ENCODE data around the gene NUDT22. TPM values are rescaled to one million over a fixed set of nuclear protein-coding genes. Genes with fewer than 3 reads are reported as not detected.

NUDT22 gene
- total and polyA plus RNA-seq, 8 donors: 35.1 to 363 (median 112) TPM

DNA sequence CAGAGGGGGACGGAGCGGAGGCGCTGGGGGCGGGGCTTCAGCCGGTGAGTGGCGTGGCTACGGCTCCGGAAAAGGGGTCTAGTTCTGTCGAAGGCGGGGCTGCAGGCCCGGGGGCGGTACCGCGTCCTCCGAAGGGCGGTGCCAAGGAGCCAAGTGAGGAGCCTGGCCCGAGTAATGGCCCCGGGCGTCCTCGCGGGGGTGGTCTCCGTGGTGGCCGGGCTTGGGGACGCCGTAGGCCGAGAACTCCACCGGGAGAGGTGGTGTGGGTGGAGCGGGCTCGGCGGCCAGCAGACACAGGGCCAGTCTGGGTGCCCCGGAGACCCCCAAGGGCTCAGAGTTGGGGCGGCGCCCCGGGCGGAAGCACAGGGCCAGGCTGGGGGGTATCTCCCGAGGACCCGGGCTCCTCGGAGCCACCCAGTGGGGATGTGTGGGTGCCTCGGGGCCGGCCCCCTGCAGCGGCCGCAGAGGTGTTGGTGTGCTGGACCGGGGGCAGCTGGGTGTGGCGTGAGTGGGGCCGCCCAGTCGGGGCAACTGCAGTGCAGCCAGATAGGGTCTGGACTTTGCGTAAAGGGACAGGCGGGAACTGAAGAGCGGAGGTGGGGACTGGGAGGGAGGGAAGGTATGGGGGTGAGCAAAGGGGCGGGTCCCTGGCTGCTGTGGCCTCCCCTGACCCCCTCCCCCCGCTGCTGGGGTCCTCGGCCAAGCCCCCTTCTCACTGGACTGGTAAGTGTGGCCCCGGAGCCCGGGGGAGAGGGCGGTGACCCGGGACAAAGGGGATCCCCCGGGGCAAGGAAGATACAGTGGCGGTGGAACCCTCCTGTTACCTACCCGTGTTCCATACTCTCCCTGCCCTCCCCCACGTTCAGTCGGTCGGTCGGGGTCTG is 15.7 kb downstream of the NUDT22 start:
- TF ChIP-seq EP300 (IDR thresholded peaks at IDR 0.05) (no peak), POLR2AphosphoS5 (IDR thresholded peaks at IDR 0.05) (peak in 2 of 3 donors; percentile 58 to 80)
- peak overlapping the region; percentile 83 to 96 (median 90) for H3K4me3 ChIP-seq
- peaks cover 55 to 84% (median 79%) of the 10 kb centered on the region in 4 donors for H3K4me1 ChIP-seq
- no peaks in the 10 kb centered on the region for H3K9me3 ChIP-seq
- H3K27ac ChIP-seq: peak overlapping the region; percentile 94 to 100 (median 99)
- WGBS, 5 donors: 0 to 1% (median 0%) methylated on average over 36 to 63 of the region's 63 CpGs
- H3K27me3 ChIP-seq: no peaks in the 10 kb centered on the region
- peak in 1 of 2 donors; percentile 83 for DNase-seq
- H3K36me3 ChIP-seq: peaks cover 30 to 45% (median 36%) of the 10 kb centered on the region in 4 donors
- intact Hi-C loops (cut with DNase I; ENCODE audit: low total_unique reads): no loop called here

DNA sequence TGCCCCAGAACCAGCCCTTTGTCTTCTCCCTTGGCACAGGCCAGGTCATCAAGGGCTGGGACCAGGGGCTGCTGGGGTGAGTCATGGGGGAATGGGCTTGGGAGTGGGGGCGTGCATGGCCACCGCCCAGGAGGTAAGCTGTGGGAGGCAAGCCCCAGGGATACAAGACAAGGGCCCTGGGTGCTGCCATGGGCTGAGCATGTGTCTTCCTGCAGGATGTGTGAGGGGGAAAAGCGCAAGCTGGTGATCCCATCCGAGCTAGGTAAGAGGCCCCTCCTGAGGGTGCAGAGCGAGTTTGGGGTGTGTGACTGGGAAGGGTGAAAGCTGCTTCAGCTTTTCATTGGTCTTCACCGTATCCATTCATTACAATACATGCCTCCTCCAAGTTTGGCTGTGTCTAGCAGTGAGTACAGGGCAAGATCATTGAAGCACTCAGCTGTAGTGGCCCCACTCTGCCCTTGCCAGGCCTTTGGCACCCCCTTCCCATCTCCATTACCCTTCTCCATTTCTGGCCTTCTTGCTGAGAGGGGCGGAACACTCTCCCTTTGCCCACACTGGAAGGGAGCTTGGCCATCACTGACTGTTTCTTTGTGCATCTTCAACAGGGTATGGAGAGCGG is 17.3 kb downstream of the NUDT22 start:
- no peak for DNase-seq
- peak overlapping the region in 1 of 4 donors; percentile 83 for H3K4me3 ChIP-seq
- H3K27me3 ChIP-seq: no peaks in the 10 kb centered on the region
- peaks cover 20 to 29% (median 23%) of the 10 kb centered on the region in 4 donors for H3K36me3 ChIP-seq
- intact Hi-C loops (cut with DNase I; ENCODE audit: low total_unique reads): no loop called here
- TF ChIP-seq CTCF (IDR thresholded peaks at IDR 0.05): no peak
- no peak for TF ChIP-seq EP300 (IDR thresholded peaks at IDR 0.05)
- TF ChIP-seq POLR2A (IDR thresholded peaks at IDR 0.05): no peak
- WGBS, 5 donors: 75 to 82% (median 81%) methylated on average over 5 to 8 of the region's 8 CpGs
- H3K4me1 ChIP-seq: peaks cover 47 to 82% (median 76%) of the 10 kb centered on the region in 4 donors
- peak overlapping the region in 4 of 5 donors; percentile 94 to 100 (median 100) for H3K27ac ChIP-seq
- no peaks in the 10 kb centered on the region for H3K9me3 ChIP-seq

DNA sequence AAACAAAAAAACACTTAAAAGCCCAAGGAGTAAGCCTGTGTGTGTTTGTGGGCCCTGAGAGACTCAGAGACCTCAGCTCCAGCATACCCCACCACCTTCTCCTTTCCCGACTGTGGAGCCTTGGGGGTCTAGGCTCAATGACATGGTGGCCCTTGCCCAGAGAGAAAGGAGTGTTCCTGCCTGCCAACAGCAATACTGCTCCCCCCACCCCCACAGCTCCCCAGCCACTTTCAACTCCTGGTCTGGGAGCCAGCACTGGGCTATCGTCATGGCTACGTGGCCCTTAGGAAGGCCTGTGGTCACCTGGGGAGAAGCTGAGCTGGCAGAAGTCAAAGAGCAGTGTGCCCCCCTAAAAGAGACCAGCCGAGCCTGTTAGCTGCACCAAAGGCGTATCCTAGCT is 18.0 kb downstream of the NUDT22 start:
- DNase-seq: no peak
- TF ChIP-seq POLR2A (IDR thresholded peaks at IDR 0.05) (no peak), POLR2AphosphoS5 (IDR thresholded peaks at IDR 0.05) (no peak), EP300 (IDR thresholded peaks at IDR 0.05) (no peak), CTCF (IDR thresholded peaks at IDR 0.05) (no peak)
- peaks cover 40 to 75% (median 69%) of the 10 kb centered on the region in 4 donors for H3K4me1 ChIP-seq
- no peak overlapping the region for H3K4me3 ChIP-seq
- WGBS, 5 donors: 41 to 65% (median 48%) methylated on average over 5 of the region's 5 CpGs
- H3K27ac ChIP-seq: peak overlapping the region in 1 of 5 donors; percentile 22
- no peaks in the 10 kb centered on the region for H3K27me3 ChIP-seq
- no peaks in the 10 kb centered on the region for H3K9me3 ChIP-seq
- peaks cover 14 to 21% (median 16%) of the 10 kb centered on the region in 4 donors for H3K36me3 ChIP-seq
- intact Hi-C loops (cut with DNase I; ENCODE audit: low total_unique reads): no loop called here

DNA sequence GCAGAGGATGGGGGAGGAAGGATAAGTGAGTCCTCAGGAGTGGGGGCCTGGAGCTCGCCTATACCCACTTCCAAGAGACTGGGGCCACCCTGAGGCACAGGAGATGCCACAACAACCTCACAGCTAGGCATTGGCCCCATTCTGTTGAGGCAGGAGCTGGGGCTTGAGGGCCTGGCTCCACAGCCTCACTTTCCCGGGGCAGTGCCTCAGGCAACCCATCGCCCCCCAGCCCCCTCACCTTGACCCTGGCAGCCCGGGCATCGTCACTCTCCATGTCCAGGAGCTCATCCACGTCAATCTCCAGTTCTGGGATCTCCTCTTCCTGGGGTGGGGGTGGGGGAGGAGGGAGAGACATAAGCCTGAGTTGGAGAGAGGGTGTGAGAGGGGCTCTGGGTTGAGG is 18.9 kb downstream of the NUDT22 start:
- H3K4me1 ChIP-seq: peaks cover 33 to 66% (median 60%) of the 10 kb centered on the region in 4 donors
- WGBS, 5 donors: 15 to 30% (median 24%) methylated on average over 2 to 6 of the region's 6 CpGs
- peak overlapping the region; percentile 69 to 85 (median 74) for H3K4me3 ChIP-seq
- peak overlapping the region; percentile 76 to 93 (median 86) for H3K27ac ChIP-seq
- no peak for TF ChIP-seq CTCF (IDR thresholded peaks at IDR 0.05)
- TF ChIP-seq EP300 (IDR thresholded peaks at IDR 0.05): no peak
- TF ChIP-seq POLR2A (IDR thresholded peaks at IDR 0.05): no peak
- no peak for TF ChIP-seq POLR2AphosphoS5 (IDR thresholded peaks at IDR 0.05)
- no peaks in the 10 kb centered on the region for H3K27me3 ChIP-seq
- no peak for DNase-seq
- no peaks in the 10 kb centered on the region for H3K9me3 ChIP-seq
- intact Hi-C loops (cut with DNase I; ENCODE audit: low total_unique reads): no loop called here
- peaks cover 14 to 18% (median 15%) of the 10 kb centered on the region in 4 donors for H3K36me3 ChIP-seq

All from stomach (tissue), 9 donors.